PC-3 (cell line): Measurements from ENCODE around the gene SAPCD2. TPM values are rescaled to one million over a fixed set of nuclear protein-coding genes. Genes with fewer than 3 reads are reported as not detected.
"Not testable (repeated sequence)": the region's sequence is repeated elsewhere in the genome, so short reads cannot be mapped to it uniquely, and the experiment has no call there.

Experiments
- ATAC-seq: fragments of 200-7000 bp; cut with Tn5 transposase; 2 replicates; pipeline ENCODE4 v1.9.1; 2020; ENCODE audit warnings: mild to moderate bottlenecking, moderate library complexity
- BruUV-seq: library from RNA; stranded (reverse); fragments of 400-500 nt; replicated peaks from 2 replicates; lab custom pipeline; 2021; lab: Mats Ljungman, UMichigan
- CTCF ChIA-PET: fragments of 300-600 bp; sonication (Branson Sonifier 250); formaldehyde crosslinking; loops from one replicate; lab custom pipeline; 2022; ENCODE audit warnings: antibody characterized with exemption; lab: Charles Lee
- POLR2A ChIA-PET: fragments of 300-600 bp; sonication (Branson Sonifier 250); formaldehyde crosslinking; loops from one replicate; lab custom pipeline; 2022; ENCODE audit warnings: antibody characterized with exemption; ENCODE audit not compliant: unreplicated experiment; lab: Charles Lee
- DNase-seq: peaks from one replicate; pipeline ENCODE4 v3.0.0-alpha.2; 2015
- H2AFZ ChIP-seq: fragments of 300-600 bp; sonication (generic); 2 replicates; pipeline ENCODE4 v1.6.0; 2016; ENCODE audit warnings: antibody characterized with exemption, low read length
- H3F3A ChIP-seq: fragments of 300-600 bp; sonication (generic); one replicate; pipeline ENCODE4 v1.6.0; 2017; ENCODE audit warnings: antibody characterized with exemption, low read length, control low read depth, mild to moderate bottlenecking; ENCODE audit not compliant: unreplicated experiment
- H3K27ac ChIP-seq: fragments of 300-600 bp; sonication (generic); 2 replicates; pipeline ENCODE4 v1.5.1; 2016; ENCODE audit warnings: mild to moderate bottlenecking, low read length
- H3K27me3 ChIP-seq: fragments of 300-600 bp; sonication (generic); 2 replicates; pipeline ENCODE4 v1.6.1; 2016; ENCODE audit warnings: low read length, mixed read lengths
- H3K36me3 ChIP-seq: fragments of 300-600 bp; sonication (generic); 2 replicates; pipeline ENCODE4 v1.6.1; 2016; ENCODE audit warnings: low read depth, mixed run types, low read length, mixed read lengths
- H3K4me1 ChIP-seq: fragments of 300-600 bp; sonication (generic); 2 replicates; pipeline ENCODE4 v1.5.1; 2016; ENCODE audit warnings: low read length; ENCODE audit not compliant: insufficient read depth
- H3K4me2 ChIP-seq: fragments of 300-600 bp; sonication (generic); 2 replicates; pipeline ENCODE4 v1.6.0; 2016; ENCODE audit warnings: low read length
- H3K4me3 ChIP-seq: fragments of 300-600 bp; sonication (generic); 2 replicates; pipeline ENCODE4 v1.5.1; 2016; ENCODE audit warnings: mild to moderate bottlenecking, low read length, mixed read lengths
- H3K79me2 ChIP-seq: fragments of 300-600 bp; sonication (generic); 2 replicates; pipeline ENCODE4 v1.6.1; 2017; ENCODE audit warnings: low read length, mixed read lengths
- H3K9ac ChIP-seq: fragments of 300-600 bp; sonication (generic); 2 replicates; pipeline ENCODE4 v1.6.0; 2016; ENCODE audit warnings: mild to moderate bottlenecking, low read length
- H3K9me2 ChIP-seq: fragments of 300-600 bp; sonication (generic); replicated peaks from 2 replicates; pipeline ENCODE4 v1.6.1; 2016; ENCODE audit warnings: mixed run types, low read length, mixed read lengths
- H3K9me3 ChIP-seq: fragments of 300-600 bp; sonication (generic); 2 replicates; pipeline ENCODE4 v1.6.1; 2016; ENCODE audit warnings: low read length, mixed read lengths
- H4K20me1 ChIP-seq: fragments of 300-600 bp; sonication (generic); 2 replicates; pipeline ENCODE4 v1.6.1; 2016; ENCODE audit warnings: low read length, mixed read lengths
- CTCF ChIP-seq: fragments of 300-600 bp; sonication (generic); conservative IDR thresholded peaks from 2 replicates; pipeline ENCODE4 v1.5.1; 2017; ENCODE audit warnings: antibody characterized with exemption, low read depth, mild to moderate bottlenecking, low read length
- EZH2 ChIP-seq: fragments of 300-600 bp; sonication (generic); IDR thresholded peaks from one replicate; pipeline ENCODE4 v1.6.1; 2017; ENCODE audit warnings: antibody characterized with exemption, mild to moderate bottlenecking, low read length; ENCODE audit not compliant: unreplicated experiment
- EZH2phosphoT487 ChIP-seq: fragments of 300-600 bp; sonication (generic); IDR thresholded peaks from 2 replicates; pipeline ENCODE4 v1.6.1; 2018; ENCODE audit warnings: mild to moderate bottlenecking, antibody characterized with exemption, low read length, borderline replicate concordance
- intact Hi-C: fragments of 100-400 bp; cut with micrococcal nuclease; formaldehyde crosslinking; loops from 2 replicates; pipeline ENCODE4 v1.9.0; 2023
- total RNA-seq: library from RNA; depleted of rRNA; stranded (reverse); fragments of >200 nt; gene quantifications from 2 replicates; pipeline ENCODE4 v1.2.3, GENCODE V29; 2014

SAPCD2 gene
- total RNA-seq, 1 experiment from 2014 or later: 98.4 TPM

GRCh38 chr9:137034709-137035506, 35.4 kb downstream of the SAPCD2 start:
- BruUV-seq: no TSS peak
- ChIA-PET CTCF (interaction anchor here (0.5 to 2.0 kb wide), 8 partner anchors 12 to 180 kb away, joined by 3 to 17 read pairs (median 3); partner anchors contain the start of gene CLIC3), POLR2A (interaction anchor here (0.6 kb wide), 1 partner anchor 87 kb away, joined by 3 read pairs; no protein-coding TSS in a partner anchor)
- TF ChIP-seq EZH2: no peak
- TF ChIP-seq EZH2phosphoT487: no peak
- TF ChIP-seq CTCF: peak; percentile 83
- H4K20me1 ChIP-seq: no peaks in the 10 kb centered on the region
- no peaks in the 10 kb centered on the region for H3K27me3 ChIP-seq
- peaks cover 8% of the 10 kb centered on the region for H3K4me1 ChIP-seq
- H3K9ac ChIP-seq: no peak overlapping the region
- H3K9me3 ChIP-seq: no peaks in the 10 kb centered on the region
- DNase-seq: peak; percentile 78
- H3K27ac ChIP-seq: no peak overlapping the region
- H2AFZ ChIP-seq: peak overlapping the region; percentile 72
- peak overlapping the region; percentile 57 for H3K4me3 ChIP-seq
- H3K9me2 ChIP-seq: no peaks in the 10 kb centered on the region
- intact Hi-C loops: loop anchor here (1.0 to 5.0 kb wide), 2 partner anchors 87 to 248 kb away; no protein-coding TSS in a partner anchor
- H3K79me2 ChIP-seq: no peaks in the 10 kb centered on the region
- no peaks in the 10 kb centered on the region for H3K36me3 ChIP-seq
- peak; percentile 92 for ATAC-seq
- peak overlapping the region; percentile 75 for H3K4me2 ChIP-seq
- H3F3A ChIP-seq: no peaks in the 10 kb centered on the region

GRCh38 chr9:137034039-137034708, 36.2 kb downstream of the SAPCD2 start:
- H3F3A ChIP-seq: no peaks in the 10 kb centered on the region
- 0 out of 2 replicates have a peak, but pooled peaks have one; percentile 3 for ATAC-seq
- peak overlapping the region; percentile 75 for H3K4me2 ChIP-seq
- H3K4me3 ChIP-seq: peak overlapping the region; percentile 57
- DNase-seq: no peak
- no TSS peak for BruUV-seq
- H3K79me2 ChIP-seq: no peaks in the 10 kb centered on the region
- ChIA-PET CTCF (interaction anchor here (0.6 to 2.0 kb wide), 5 partner anchors 13 to 179 kb away, joined by 3 to 17 read pairs (median 5); partner anchors contain the start of gene CLIC3), POLR2A (interaction anchor here (0.6 kb wide), 1 partner anchor 86 kb away, joined by 3 read pairs; no protein-coding TSS in a partner anchor)
- TF ChIP-seq EZH2: no peak
- no peak for TF ChIP-seq EZH2phosphoT487
- TF ChIP-seq CTCF: no peak
- H3K9ac ChIP-seq: no peak overlapping the region
- H4K20me1 ChIP-seq: no peaks in the 10 kb centered on the region
- H3K4me1 ChIP-seq: peaks cover 9% of the 10 kb centered on the region
- no peaks in the 10 kb centered on the region for H3K9me3 ChIP-seq
- intact Hi-C loops: no loop called here
- no peaks in the 10 kb centered on the region for H3K27me3 ChIP-seq
- H3K36me3 ChIP-seq: no peaks in the 10 kb centered on the region
- H2AFZ ChIP-seq: peak overlapping the region; percentile 72; the same call in 1 of the 2 replicates
- H3K27ac ChIP-seq: no peak overlapping the region
- no peaks in the 10 kb centered on the region for H3K9me2 ChIP-seq

- H2AFZ ChIP-seq, DNase-seq, H3K36me3 ChIP-seq, intact Hi-C loops, H3F3A ChIP-seq, H3K27me3 ChIP-seq, H3K9me3 ChIP-seq, H4K20me1 ChIP-seq, CTCF ChIA-PET, ATAC-seq, BruUV-seq, H3K9ac ChIP-seq, POLR2A ChIA-PET, H3K4me3 ChIP-seq, H3K4me2 ChIP-seq, H3K9me2 ChIP-seq, H3K27ac ChIP-seq, H3K79me2 ChIP-seq: not testable (repeated sequence)
- H3K4me1 ChIP-seq: peaks cover 14% of the 10 kb centered on the region
Measured at GRCh38 chr9:137033481-137033880, 36.9 kb downstream of the SAPCD2 start.
